ENCODE measurements around the gene CHRNB1.

The CHRNB1 gene, protein sequence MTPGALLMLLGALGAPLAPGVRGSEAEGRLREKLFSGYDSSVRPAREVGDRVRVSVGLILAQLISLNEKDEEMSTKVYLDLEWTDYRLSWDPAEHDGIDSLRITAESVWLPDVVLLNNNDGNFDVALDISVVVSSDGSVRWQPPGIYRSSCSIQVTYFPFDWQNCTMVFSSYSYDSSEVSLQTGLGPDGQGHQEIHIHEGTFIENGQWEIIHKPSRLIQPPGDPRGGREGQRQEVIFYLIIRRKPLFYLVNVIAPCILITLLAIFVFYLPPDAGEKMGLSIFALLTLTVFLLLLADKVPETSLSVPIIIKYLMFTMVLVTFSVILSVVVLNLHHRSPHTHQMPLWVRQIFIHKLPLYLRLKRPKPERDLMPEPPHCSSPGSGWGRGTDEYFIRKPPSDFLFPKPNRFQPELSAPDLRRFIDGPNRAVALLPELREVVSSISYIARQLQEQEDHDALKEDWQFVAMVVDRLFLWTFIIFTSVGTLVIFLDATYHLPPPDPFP

DNA sequence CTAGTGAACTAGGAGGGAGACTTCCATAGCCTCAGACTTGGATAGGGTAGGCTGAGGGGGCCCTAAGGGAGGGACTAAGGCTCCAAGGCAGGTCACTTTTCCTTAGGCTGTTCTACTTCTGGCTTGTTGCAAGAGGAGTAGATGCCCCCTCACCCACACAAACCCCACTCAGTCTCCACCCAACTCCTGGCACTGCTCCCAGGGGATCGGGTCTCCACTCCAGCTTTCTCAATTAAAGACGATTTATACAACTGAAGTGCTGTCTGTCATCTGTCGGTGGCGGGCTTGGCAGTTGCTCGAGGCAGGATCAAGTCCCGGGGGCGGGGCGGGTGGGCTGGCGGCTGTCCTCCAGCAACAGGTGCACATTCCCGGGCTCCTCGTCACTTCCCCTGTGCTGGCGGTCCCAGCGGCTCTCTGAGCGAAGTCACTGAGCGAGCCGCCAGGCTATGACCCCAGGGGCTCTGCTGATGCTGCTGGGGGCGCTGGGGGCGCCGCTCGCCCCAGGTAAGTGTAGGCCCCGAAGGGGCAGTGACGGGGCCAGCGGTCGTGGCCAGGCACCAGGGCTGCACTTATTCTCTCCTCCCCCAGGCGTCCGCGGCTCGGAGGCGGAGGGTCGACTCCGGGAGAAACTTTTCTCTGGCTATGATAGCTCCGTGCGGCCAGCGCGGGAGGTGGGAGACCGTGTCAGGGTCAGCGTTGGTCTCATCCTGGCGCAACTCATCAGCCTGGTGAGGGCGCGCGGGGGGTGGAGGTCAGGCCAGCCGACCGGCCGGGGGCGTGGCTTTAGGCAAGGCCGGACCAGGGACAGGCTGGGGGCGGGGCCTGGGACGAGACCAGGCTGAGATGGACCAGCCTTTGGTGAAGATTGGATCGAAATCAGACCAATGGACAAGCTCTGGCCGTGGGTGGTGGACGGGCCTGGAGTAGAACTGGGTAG, at the start of gene CHRNB1:
TSS of gene CHRNB1 (plus strand) at position 380 of the 937 bp plus-strand sequence. CDS start at position 447, 67 bp downstream.
- DNase-seq (ENCODE audit: low spot score): peak; percentile 91

- no peak for DNase-seq (ENCODE audit: low spot score)
Observed at GRCh38 chr17:7396147-7396546, 48.7 kb upstream of the CHRNB1 start.

- DNase-seq (ENCODE audit: low spot score): no peak
Observed at GRCh38 chr17:7398612-7399011, 46.2 kb upstream of the CHRNB1 start.

GRCh38 chr17:7403043-7403726, 41.7 kb upstream of the CHRNB1 start:
- no peak for DNase-seq (ENCODE audit: low spot score)

DNA sequence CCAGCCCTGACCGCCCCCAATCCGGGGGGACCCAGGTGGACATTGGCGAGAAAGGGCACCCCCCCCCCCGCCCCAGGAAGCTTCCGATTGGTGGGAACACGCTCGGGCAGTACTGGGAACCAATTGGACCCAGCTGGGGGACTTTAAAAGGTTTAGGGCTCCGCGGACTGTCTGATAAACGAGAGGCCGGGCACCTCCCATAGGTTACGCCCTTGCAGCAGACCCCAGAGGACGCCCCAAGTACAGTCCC, 41.2 kb upstream of the CHRNB1 start:
- peak; percentile 80 for DNase-seq (ENCODE audit: low spot score)

DNA sequence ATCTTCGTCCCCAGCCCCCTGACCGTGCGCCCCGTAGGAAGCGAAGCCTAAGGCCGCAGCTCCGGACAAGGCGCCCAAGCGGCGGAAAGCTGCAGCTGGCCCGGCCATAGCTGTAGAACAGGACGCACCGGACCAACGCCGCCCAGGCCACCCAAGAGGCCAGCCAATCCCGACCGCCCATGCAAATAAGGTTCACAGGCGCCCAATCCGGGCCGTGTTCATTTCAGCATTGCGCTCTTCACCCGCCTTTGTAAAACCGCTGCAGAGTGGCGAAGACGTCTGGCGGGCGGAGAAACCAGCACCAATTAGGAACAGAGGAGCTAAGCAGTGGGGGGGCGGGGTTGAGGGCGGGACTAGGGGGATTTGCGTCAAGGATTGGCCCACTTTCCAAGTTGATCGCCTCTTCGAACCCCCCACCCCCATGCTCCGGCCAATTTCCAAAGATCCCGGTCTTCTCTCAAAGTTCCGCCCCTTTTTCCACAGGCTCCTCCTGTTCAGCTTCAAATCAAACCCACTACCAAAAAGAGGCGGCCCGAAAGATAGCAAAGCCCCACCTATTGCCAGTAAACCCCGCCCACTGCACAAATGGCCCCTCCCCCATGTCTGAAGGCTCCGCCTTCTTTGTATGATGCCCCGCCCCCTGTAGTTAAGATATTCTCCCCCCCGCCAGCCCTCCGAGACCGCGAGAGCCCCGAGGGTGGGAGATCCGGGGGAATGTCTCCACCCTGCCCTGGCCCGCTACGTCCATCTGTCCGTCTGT, 40.7 kb upstream of the CHRNB1 start, which contains the start of gene TMEM256:
TSS of gene TMEM256 (minus strand) at position 121 of the 760 bp plus-strand sequence. CDS start at position 108, 13 bp downstream.
- DNase-seq (ENCODE audit: low spot score): peak; percentile 88

DNA sequence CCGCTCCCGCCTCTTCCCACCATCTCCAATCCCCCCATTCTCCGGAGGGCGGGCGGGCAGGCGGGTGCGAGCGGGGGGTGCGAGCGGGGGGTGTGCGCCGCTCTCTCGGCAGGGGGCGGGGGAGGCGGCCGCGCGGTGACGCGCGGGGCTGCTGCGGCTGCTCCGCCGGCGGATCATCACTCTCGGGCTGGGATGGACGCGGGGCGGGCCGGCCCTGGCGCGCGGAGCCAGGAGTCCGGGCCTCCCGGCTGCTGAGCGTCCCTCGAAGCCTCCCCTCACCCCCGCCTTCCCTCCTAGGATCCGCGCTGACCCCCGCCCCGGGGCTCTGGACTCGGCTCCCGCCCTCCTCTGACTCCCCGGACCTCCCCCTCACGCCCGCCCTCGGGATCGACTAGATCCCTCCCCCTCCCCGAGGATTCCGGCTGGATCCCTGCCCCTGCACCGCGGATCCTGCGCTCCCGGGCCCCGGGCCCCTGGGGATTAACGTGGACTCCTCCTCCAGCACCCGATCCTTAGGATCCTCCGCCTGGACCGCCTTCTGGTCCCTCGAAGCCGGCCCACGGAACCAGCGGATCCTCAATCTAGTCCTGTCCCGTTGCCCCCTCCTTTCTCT, 40.0 kb upstream of the CHRNB1 start:
- peak; percentile 75 for DNase-seq (ENCODE audit: low spot score)

- peak; percentile 60 for DNase-seq (ENCODE audit: low spot score)
Observed at GRCh38 chr17:7405350-7406234, 39.3 kb upstream of the CHRNB1 start.

GRCh38 chr17:7406235-7406825, 38.5 kb upstream of the CHRNB1 start:
- no peak for DNase-seq (ENCODE audit: low spot score)

DNA sequence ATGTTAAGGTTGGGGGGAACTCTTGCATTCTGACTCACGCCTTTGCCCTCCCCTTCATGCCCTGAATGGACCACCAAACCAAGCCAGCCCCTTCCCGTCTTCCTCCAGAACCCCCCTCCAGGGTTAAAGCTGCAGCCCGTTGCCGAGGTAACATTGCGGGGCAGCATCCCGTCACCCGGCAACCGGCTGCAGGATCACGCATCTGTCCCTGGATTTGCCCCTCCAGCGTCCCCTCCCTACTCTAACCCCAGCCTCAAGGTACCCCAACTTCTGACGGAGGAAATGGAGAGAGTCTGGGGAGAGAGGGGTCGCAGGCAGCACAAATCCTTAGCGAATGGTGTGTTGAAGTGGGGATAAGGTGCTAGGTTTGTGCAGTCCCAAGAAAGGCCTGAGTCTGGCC, 37.8 kb upstream of the CHRNB1 start:
- DNase-seq (ENCODE audit: low spot score): no peak

- DNase-seq (ENCODE audit: low spot score): no peak
Observed at GRCh38 chr17:7407485-7408251, 37.2 kb upstream of the CHRNB1 start, which contains the start of gene NLGN2. TSS of gene NLGN2 (plus strand) at chr17:7407845. CDS start at chr17:7408256, 411 bp downstream.

DNA sequence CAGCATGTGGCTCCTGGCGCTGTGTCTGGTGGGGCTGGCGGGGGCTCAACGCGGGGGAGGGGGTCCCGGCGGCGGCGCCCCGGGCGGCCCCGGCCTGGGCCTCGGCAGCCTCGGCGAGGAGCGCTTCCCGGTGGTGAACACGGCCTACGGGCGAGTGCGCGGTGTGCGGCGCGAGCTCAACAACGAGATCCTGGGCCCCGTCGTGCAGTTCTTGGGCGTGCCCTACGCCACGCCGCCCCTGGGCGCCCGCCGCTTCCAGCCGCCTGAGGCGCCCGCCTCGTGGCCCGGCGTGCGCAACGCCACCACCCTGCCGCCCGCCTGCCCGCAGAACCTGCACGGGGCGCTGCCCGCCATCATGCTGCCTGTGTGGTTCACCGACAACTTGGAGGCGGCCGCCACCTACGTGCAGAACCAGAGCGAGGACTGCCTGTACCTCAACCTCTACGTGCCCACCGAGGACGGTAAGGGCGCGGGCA, 36.6 kb upstream of the CHRNB1 start:
- no peak for DNase-seq (ENCODE audit: low spot score)

DNA sequence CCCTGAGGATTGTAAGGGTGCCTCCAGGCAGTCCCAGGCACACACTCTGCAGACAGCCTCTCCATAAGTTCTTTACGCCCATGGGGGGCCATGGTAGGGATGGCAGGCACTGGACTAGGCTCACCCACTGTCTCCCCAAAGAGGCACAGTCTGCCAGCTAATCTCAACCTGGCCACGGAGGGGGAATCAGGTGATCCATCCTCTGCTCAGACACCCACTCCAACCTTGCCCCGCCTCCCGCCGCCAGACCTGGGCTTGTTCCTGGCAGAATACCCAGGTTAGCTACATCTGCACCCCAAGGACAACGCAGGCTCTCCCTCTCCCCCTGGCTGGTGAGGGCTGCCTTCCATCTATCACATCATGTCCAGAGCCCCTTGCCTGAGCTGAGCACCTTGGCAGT, 36.0 kb upstream of the CHRNB1 start:
- DNase-seq (ENCODE audit: low spot score): no peak

DNA sequence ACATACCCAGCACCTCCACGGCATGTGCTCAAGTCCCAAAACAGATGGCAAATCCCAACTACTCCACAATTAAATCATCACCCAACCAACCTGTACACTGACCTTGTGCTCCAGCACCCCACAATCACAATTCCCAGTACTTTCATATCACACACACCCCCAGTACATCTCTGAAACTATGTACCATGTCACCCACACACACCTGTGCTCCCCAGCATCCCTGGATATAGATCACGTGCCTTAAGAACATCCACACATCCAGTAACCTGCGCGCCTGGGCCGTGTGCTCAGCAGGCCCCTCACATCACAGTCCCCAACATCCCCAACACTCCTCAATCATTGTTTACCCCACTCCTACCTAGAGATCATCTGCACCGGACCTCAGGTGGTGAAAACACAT, 35.1 kb upstream of the CHRNB1 start:
- no peak for DNase-seq (ENCODE audit: low spot score)

DNA sequence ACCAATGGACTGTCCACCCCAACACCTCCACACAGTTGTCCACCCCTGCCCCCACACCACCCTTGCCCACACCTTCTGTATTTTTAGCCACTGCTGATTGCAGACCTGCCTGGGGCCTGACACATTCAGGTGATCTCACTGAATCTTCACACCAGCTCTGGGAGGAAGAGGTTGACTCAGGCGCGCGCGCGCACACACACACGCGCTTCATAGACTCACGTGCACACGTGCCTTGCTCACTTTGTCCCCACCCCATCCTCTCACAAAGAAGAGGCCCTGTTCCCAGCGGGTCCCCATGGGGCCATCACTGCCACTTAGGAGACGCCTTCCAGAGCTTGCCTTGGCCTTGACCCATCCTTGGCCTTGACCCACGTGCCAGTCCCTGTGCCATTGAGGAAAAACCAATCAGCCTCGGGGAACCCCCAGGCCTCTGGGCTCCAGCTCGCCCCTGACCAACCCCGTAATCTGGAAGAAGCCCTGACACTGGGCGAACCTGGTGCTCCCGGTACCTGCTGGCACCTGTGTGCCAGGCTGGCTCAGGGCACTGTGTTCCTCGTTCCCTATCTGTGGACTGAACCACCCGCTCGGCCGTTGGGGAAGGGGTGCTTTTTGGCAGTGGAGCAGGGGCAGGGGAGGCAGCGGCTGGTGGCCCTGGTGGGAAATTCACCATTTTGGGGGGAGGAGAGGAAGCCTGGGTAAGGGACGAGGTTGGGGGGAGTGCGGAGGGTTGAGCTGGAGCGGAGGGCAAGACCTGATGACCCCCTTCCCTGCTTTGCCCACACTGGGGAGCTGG, 34.0 kb upstream of the CHRNB1 start:
- no peak for DNase-seq (ENCODE audit: low spot score)

GRCh38 chr17:7411427-7411750, 33.5 kb upstream of the CHRNB1 start:
- no peak for DNase-seq (ENCODE audit: low spot score)

GRCh38 chr17:7413346-7413985, 31.4 kb upstream of the CHRNB1 start:
- DNase-seq (ENCODE audit: low spot score): no peak

All from iPS-NIHi11 (cell line).